22Rv1 (cell line): Measurements from ENCODE around the gene SSBP2.
"Not testable (repeated sequence)": the region's sequence is repeated elsewhere in the genome, so short reads cannot be mapped to it uniquely, and the experiment has no call there.

Source experiments
- H3K27ac ChIP-seq: fragments of 450-650 bp; 2 replicates; pipeline ENCODE4 v1.5.1; 2017
- CTCF ChIP-seq: fragments of 450-650 bp; IDR thresholded peaks from 2 replicates; pipeline ENCODE4 v1.5.1; 2017; ENCODE audit warnings: mild to moderate bottlenecking
- ZFX ChIP-seq: fragments of 450-650 bp; IDR thresholded peaks from 2 replicates; pipeline ENCODE4 v1.6.1; 2017; ENCODE audit warnings: antibody characterized with exemption, borderline replicate concordance

The SSBP2 gene

GRCh38 chr5:81630684-81631083 lies 120.2 kb downstream of the SSBP2 start:
- H3K27ac ChIP-seq: no peak overlapping the region
- TF ChIP-seq ZFX: no peak
- TF ChIP-seq CTCF: no peak

GRCh38 chr5:81629986-81630385 lies 120.9 kb downstream of the SSBP2 start:
- no peak overlapping the region for H3K27ac ChIP-seq

GRCh38 chr5:81628061-81628460 lies 122.8 kb downstream of the SSBP2 start:
- not testable (repeated sequence) for H3K27ac ChIP-seq

More at GRCh38 chr5:81629986-81630385, 120.9 kb downstream of the SSBP2 start:
- TF ChIP-seq CTCF (no peak), ZFX (no peak)

GRCh38 chr5:81626524-81626923 lies 124.4 kb downstream of the SSBP2 start:
- no peak for TF ChIP-seq ZFX
- H3K27ac ChIP-seq: no peak overlapping the region

- no peak overlapping the region for H3K27ac ChIP-seq
- TF ChIP-seq CTCF: no peak
- TF ChIP-seq ZFX: no peak
Observed at GRCh38 chr5:81609810-81610375, 141.0 kb downstream of the SSBP2 start.

GRCh38 chr5:81608976-81609375 lies 141.9 kb downstream of the SSBP2 start:
- TF ChIP-seq ZFX (no peak), CTCF (no peak)
- no peak overlapping the region for H3K27ac ChIP-seq

- H3K27ac ChIP-seq: no peak overlapping the region
- TF ChIP-seq CTCF: no peak
- no peak for TF ChIP-seq ZFX
Observed at GRCh38 chr5:81607693-81608092, 143.2 kb downstream of the SSBP2 start.

GRCh38 chr5:81606150-81606549 lies 144.7 kb downstream of the SSBP2 start:
- TF ChIP-seq CTCF (no peak), ZFX (no peak)
- H3K27ac ChIP-seq: no peak overlapping the region
